ENCODE data around the gene SLC25A33.

DNA sequence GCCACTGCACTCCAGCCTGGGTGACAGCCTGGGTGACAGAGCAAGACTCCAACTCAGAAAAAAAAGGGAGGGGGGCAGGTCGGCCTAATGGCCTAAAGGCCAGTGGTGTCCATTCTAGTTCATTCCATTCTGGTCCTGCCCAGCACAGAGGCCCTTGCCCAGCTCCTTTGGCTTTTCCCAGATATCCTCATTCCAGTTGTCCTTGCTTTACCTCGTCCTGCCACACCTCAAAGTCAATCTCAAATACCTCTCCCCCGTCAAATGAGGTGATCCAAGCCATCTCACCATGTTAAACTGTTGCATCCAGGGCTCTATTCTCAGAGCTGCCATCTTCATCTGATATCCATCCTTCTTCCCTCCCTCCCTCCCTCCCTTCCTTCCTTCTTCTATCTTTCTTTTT is 92.3 kb downstream of the SLC25A33 start:
- TF ChIP-seq POLR2AphosphoS5 (IDR thresholded peaks at IDR 0.05; ENCODE audit: low read depth, low read length) (no peak), POLR2A (IDR thresholded peaks at IDR 0.05; ENCODE audit: low read depth, low read length) (no peak), SPI1 (IDR thresholded peaks at IDR 0.05; ENCODE audit: low read depth, low read length) (no peak), POU2F2 (IDR thresholded peaks at IDR 0.05; ENCODE audit: low read depth, low read length) (no peak), TAF1 (IDR thresholded peaks at IDR 0.05; ENCODE audit: low read depth, low read length) (no peak)

Measured in GM12891 (cell line).